Measurements from ENCODE around the gene MECP2.

- TF ChIP-seq, protein P1, sequence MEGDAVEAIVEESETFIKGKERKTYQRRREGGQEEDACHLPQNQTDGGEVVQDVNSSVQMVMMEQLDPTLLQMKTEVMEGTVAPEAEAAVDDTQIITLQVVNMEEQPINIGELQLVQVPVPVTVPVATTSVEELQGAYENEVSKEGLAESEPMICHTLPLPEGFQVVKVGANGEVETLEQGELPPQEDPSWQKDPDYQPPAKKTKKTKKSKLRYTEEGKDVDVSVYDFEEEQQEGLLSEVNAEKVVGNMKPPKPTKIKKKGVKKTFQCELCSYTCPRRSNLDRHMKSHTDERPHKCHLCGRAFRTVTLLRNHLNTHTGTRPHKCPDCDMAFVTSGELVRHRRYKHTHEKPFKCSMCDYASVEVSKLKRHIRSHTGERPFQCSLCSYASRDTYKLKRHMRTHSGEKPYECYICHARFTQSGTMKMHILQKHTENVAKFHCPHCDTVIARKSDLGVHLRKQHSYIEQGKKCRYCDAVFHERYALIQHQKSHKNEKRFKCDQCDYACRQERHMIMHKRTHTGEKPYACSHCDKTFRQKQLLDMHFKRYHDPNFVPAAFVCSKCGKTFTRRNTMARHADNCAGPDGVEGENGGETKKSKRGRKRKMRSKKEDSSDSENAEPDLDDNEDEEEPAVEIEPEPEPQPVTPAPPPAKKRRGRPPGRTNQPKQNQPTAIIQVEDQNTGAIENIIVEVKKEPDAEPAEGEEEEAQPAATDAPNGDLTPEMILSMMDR (IDR thresholded peaks at IDR 0.05): no peak
- no peak for TF ChIP-seq EZH2 (IDR thresholded peaks at IDR 0.05)
- TF ChIP-seq EZH2phosphoT487 (IDR thresholded peaks at IDR 0.05): no peak
Measured at GRCh38 chrX:154094833-154095232, 2.7 kb downstream of the MECP2 start.

All from neural progenitor cell (in vitro differentiated cells).